A673 (cell line): Measurements from ENCODE around the gene MST1. TPM values are rescaled to one million over a fixed set of nuclear protein-coding genes. Genes with fewer than 3 reads are reported as not detected.

Experiments
- BruUV-seq: library from RNA; stranded (reverse); fragments of 400-500 nt; replicated peaks from 2 replicates; lab custom pipeline; 2021; lab: Mats Ljungman, UMichigan
- CTCF ChIA-PET: fragments of 300-600 bp; sonication (Branson Sonifier 250); formaldehyde crosslinking; loops from one replicate; lab custom pipeline; 2022; ENCODE audit warnings: antibody characterized with exemption; lab: Charles Lee
- POLR2A ChIA-PET: fragments of 300-600 bp; sonication (Branson Sonifier 250); formaldehyde crosslinking; loops from one replicate; lab custom pipeline; 2022; ENCODE audit warnings: antibody characterized with exemption; ENCODE audit not compliant: low non-redundant PET; lab: Charles Lee
- DNase-seq: peaks from one replicate; pipeline ENCODE4 v3.0.0-alpha.2; 2015; ENCODE audit warnings: low spot score
- H3K27ac ChIP-seq: fragments of 200-600 bp; sonication (generic); 2 replicates; pipeline ENCODE4 v1.5.1; 2016; ENCODE audit warnings: mixed run types, low read depth, mild to moderate bottlenecking, mixed read lengths, antibody characterized with exemption, low read length; ENCODE audit not compliant: poor library complexity, severe bottlenecking
- H3K27me3 ChIP-seq: fragments of 200-600 bp; sonication (generic); replicated peaks from 2 replicates; pipeline ENCODE4 v1.6.1; 2017; ENCODE audit warnings: mixed run types, low read depth, mild to moderate bottlenecking, mixed read lengths, antibody characterized with exemption, low read length; ENCODE audit not compliant: insufficient read depth, poor library complexity
- H3K36me3 ChIP-seq: fragments of 200-600 bp; sonication (generic); 2 replicates; pipeline ENCODE4 v1.6.1; 2016; ENCODE audit warnings: mixed run types, mild to moderate bottlenecking, mixed read lengths, antibody characterized with exemption, low read length; ENCODE audit not compliant: insufficient read depth, poor library complexity, severe bottlenecking
- H3K4me1 ChIP-seq: fragments of 200-600 bp; sonication (generic); 2 replicates; pipeline ENCODE4 v1.6.1; 2017; ENCODE audit warnings: mixed run types, mild to moderate bottlenecking, mixed read lengths, antibody characterized with exemption, low read length; ENCODE audit not compliant: insufficient read depth, poor library complexity, severe bottlenecking
- H3K4me3 ChIP-seq: fragments of 200-600 bp; sonication (generic); 2 replicates; pipeline ENCODE4 v1.5.1; 2016; ENCODE audit warnings: low read depth, mixed run types, mild to moderate bottlenecking, mixed read lengths, low read length; ENCODE audit not compliant: poor library complexity, severe bottlenecking
- H3K9me3 ChIP-seq: fragments of 200-600 bp; sonication (generic); 2 replicates; pipeline ENCODE4 v1.6.1; 2016; ENCODE audit warnings: mixed run types, low read depth, mild to moderate bottlenecking, mixed read lengths, antibody characterized with exemption, low read length; ENCODE audit not compliant: poor library complexity, severe bottlenecking
- CTCF ChIP-seq: fragments of 300-800, 200-600 bp; sonication (generic); conservative IDR thresholded peaks from 2 replicates; pipeline ENCODE4 v1.5.1; 2017; ENCODE audit warnings: low read depth, mild to moderate bottlenecking, antibody characterized with exemption, low read length, moderate library complexity, mixed read lengths
- EZH2 ChIP-seq: fragments of 200-600 bp; sonication (generic); IDR thresholded peaks from 2 replicates; pipeline ENCODE4 v1.6.1; 2017; ENCODE audit warnings: borderline replicate concordance, low read depth, mild to moderate bottlenecking, mixed read lengths, antibody characterized with exemption, low read length; ENCODE audit not compliant: poor library complexity, severe bottlenecking
- intact Hi-C: fragments of 100-400 bp; cut with micrococcal nuclease; formaldehyde crosslinking; loops from one replicate; pipeline ENCODE4 v1.10.0; 2022; ENCODE audit not compliant: unreplicated experiment
- total RNA-seq: library from RNA; stranded (reverse); gene quantifications from 2 replicates; pipeline ENCODE4 v1.2.3, GENCODE V29; 2021

The MST1 gene
- total RNA-seq, 1 experiment from 2014 or later = 3.7 TPM

GRCh38 chr3:49650177-49650576 is 39.1 kb downstream of the MST1 start:
- POLR2A ChIA-PET = no interaction called here
- Histone ChIP-seq H3K9me3 (no peaks in the 10 kb centered on the region), H3K27ac (no peak overlapping the region), H3K27me3 (no peaks in the 10 kb centered on the region), H3K4me3 (no peak overlapping the region), H3K4me1 (no peaks in the 10 kb centered on the region), H3K36me3 (no peaks in the 10 kb centered on the region)
- no peak for DNase-seq
- BruUV-seq = no TSS peak
- CTCF ChIA-PET = no interaction called here
- TF ChIP-seq CTCF (no peak), EZH2 (no peak)
- intact Hi-C loops = no loop called here

- H3K27ac ChIP-seq = no peak overlapping the region
- intact Hi-C loops = no loop called here
- TF ChIP-seq EZH2 (no peak), CTCF (no peak)
- POLR2A ChIA-PET = no interaction called here
- no peak overlapping the region for H3K4me3 ChIP-seq
- BruUV-seq = no TSS peak
- no peaks in the 10 kb centered on the region for H3K9me3 ChIP-seq
- CTCF ChIA-PET = no interaction called here
- DNase-seq = no peak
- no peaks in the 10 kb centered on the region for H3K27me3 ChIP-seq
- no peaks in the 10 kb centered on the region for H3K4me1 ChIP-seq
- no peaks in the 10 kb centered on the region for H3K36me3 ChIP-seq
Observed at GRCh38 chr3:49649576-49649975, 39.7 kb downstream of the MST1 start.

GRCh38 chr3:49648354-49649019 is 40.8 kb downstream of the MST1 start:
- TF ChIP-seq EZH2 = no peak
- TF ChIP-seq CTCF = no peak
- no peak for DNase-seq
- Histone ChIP-seq H3K4me1 (no peaks in the 10 kb centered on the region), H3K27ac (no peak overlapping the region), H3K9me3 (no peaks in the 10 kb centered on the region), H3K27me3 (no peaks in the 10 kb centered on the region), H3K4me3 (no peak overlapping the region), H3K36me3 (no peaks in the 10 kb centered on the region)
- ChIA-PET CTCF (no interaction called here), POLR2A (no interaction called here)
- BruUV-seq = no TSS peak
- intact Hi-C loops = no loop called here
